Kidney (tissue), 14 donors: ENCODE measurements around the gene NUP160. TPM values are rescaled to one million over a fixed set of nuclear protein-coding genes. Genes with fewer than 3 reads are reported as not detected.
"Not testable (repeated sequence)": the region's sequence is repeated elsewhere in the genome, so short reads cannot be mapped to it uniquely, and the experiment has no call there.

Experiments used
- DNase-seq, 5 donors: peaks; one replicate each; pipeline ENCODE4 v3.0.0-alpha.2; 2013 to 2020
- FAIRE-seq: peaks from 2 replicates; lab custom pipeline; 2012; peaks lifted over from hg19 to GRCh38; lab: Jason Lieb, UNC
- H3K27ac ChIP-seq, 2 donors: one replicate each; pipeline ENCODE4 v1.7.0; 2013; ENCODE audit warnings: low read depth in 2 of 2, low read length in 2 of 2, inconsistent platforms in 1 of 2
- H3K27me3 ChIP-seq: one replicate; pipeline ENCODE4 v1.7.1; 2013; ENCODE audit warnings: low read length, inconsistent platforms; ENCODE audit not compliant: control insufficient read depth, insufficient read depth
- H3K36me3 ChIP-seq, 3 donors: one replicate each; pipeline versions ENCODE4 v1.7.0 to v1.7.1; 2013; ENCODE audit warnings: low read length in 3 of 3, control low read depth in 1 of 3, inconsistent platforms in 1 of 3; ENCODE audit not compliant: insufficient read depth in 3 of 3, control insufficient read depth in 2 of 3
- H3K4me1 ChIP-seq, 3 donors: one replicate each; pipeline versions ENCODE4 v1.7.0 to v1.7.1; 2013; ENCODE audit warnings: low read length in 3 of 3, inconsistent platforms in 1 of 3, low read depth in 1 of 3; ENCODE audit not compliant: control insufficient read depth in 2 of 3, insufficient read depth in 2 of 3
- H3K4me3 ChIP-seq, 3 donors: one replicate each; pipeline versions ENCODE4 v1.7.0 to v1.8.1; 2013; ENCODE audit warnings: low read length in 3 of 3, control low read depth in 1 of 3, inconsistent platforms in 1 of 3
- H3K9ac ChIP-seq, 3 donors: one replicate each; pipeline versions ENCODE4 v1.7.0 to v1.7.1; 2013; ENCODE audit warnings: low read length in 3 of 3, control low read depth in 1 of 3, inconsistent platforms in 1 of 3
- H3K9me3 ChIP-seq, 3 donors: one replicate each; pipeline versions ENCODE4 v1.7.0 to v1.7.1; 2013; ENCODE audit warnings: low read length in 3 of 3, control low read depth in 1 of 3, inconsistent platforms in 1 of 3; ENCODE audit not compliant: control insufficient read depth in 2 of 3, insufficient read depth in 1 of 3
- intact Hi-C: fragments of 100-400 bp; cut with DNase I; formaldehyde crosslinking; loops from one replicate; pipeline ENCODE4 v1.11.1; 2022
- polyA plus RNA-seq: library from polyadenylated mRNA; stranded (reverse); fragments of 350-450 nt; fragmentation: Illumina TruSeq; extraction: RNeasy Lipid Tissue Mini Kit (QIAGEN cat#74804); gene quantifications from one replicate; pipeline ENCODE4 v1.2.3, GENCODE V29; 2014; ENCODE audit warnings: low read depth, low replicate concordance; ENCODE audit not compliant: insufficient read depth
- total RNA-seq: library from RNA; stranded (reverse); fragmentation: NEBNext Ultra II Directional; extraction: Animal tissue kit (Norgen Biotek cat#: 25700); gene quantifications from one replicate; pipeline ENCODE4 v1.2.1, GENCODE V29; 2021
- TF ChIP-seq, protein P1 (sequence below): IDR thresholded peaks from 3 replicates; pipeline ENCODE4 v1.5.1; 2012; ENCODE audit warnings: mild to moderate bottlenecking, moderate library complexity, borderline replicate concordance; ENCODE audit not compliant: insufficient read depth; ENCODE audit errors: extremely low read depth
- donor health status: control.
- donor health status: control.
- donor health status: control.
- donor health status: control.
- donor health status: control.
- donor health status: DM: yes; HTN: yes; CAD: no.
- donor health status: Normal renal cell carcinoma (clear cell type).

NUP160 gene
- total and polyA plus RNA-seq, 2 donors from 2014 or later: 6.8 to 39.3 TPM

DNA sequence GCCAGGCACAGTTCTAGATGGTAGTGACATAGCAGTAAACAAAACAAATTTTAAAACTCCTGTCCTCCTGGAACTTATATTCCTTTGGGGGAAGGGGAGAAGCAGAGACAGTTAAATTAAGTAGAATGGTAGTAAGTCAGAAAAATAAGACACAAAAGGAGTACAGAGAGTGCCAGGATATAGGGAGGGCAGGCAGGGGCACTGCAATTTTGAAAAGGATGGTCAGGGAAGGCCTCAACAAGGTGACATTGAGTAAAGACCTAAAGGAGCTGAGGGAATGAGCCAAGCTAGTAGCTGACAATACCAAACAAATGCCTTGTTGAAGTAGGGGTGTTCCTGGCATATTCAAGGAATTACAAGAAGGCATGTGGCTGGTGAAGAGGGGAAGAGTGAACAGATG lies 10.2 kb downstream of the NUP160 start:
- Histone ChIP-seq H3K36me3 (peaks cover 29 to 57% (median 44%) of the 10 kb centered on the region in 3 donors), H3K4me1 (no peaks in the 10 kb centered on the region), H3K27ac (no peak overlapping the region), H3K9me3 (no peaks in the 10 kb centered on the region), H3K27me3 (no peaks in the 10 kb centered on the region), H3K4me3 (no peak overlapping the region), H3K9ac (no peak overlapping the region)
- FAIRE-seq (no peak), DNase-seq (no peak)
- intact Hi-C loops: no loop called here
- TF ChIP-seq, protein P1, sequence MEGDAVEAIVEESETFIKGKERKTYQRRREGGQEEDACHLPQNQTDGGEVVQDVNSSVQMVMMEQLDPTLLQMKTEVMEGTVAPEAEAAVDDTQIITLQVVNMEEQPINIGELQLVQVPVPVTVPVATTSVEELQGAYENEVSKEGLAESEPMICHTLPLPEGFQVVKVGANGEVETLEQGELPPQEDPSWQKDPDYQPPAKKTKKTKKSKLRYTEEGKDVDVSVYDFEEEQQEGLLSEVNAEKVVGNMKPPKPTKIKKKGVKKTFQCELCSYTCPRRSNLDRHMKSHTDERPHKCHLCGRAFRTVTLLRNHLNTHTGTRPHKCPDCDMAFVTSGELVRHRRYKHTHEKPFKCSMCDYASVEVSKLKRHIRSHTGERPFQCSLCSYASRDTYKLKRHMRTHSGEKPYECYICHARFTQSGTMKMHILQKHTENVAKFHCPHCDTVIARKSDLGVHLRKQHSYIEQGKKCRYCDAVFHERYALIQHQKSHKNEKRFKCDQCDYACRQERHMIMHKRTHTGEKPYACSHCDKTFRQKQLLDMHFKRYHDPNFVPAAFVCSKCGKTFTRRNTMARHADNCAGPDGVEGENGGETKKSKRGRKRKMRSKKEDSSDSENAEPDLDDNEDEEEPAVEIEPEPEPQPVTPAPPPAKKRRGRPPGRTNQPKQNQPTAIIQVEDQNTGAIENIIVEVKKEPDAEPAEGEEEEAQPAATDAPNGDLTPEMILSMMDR: no peak

DNA sequence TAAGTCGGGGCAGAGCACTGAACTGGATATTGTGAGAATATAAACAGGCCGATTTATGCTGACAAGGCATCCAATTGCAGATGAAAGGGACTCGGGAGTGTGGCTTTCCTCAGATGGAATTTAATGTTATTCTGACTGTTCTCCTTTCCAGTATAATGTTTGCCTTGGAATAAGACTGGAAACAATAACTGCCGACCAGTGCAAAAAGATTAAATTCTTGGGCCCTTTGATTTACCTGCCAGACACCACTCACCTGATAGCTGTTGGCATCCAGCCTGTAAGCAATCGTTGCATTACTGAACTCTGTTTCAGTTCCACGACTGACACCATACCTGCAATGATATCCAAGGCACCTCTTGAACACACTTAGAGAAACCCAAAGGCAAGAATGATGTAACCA lies 10.9 kb downstream of the NUP160 start:
- intact Hi-C loops: no loop called here
- no peak for FAIRE-seq

DNA sequence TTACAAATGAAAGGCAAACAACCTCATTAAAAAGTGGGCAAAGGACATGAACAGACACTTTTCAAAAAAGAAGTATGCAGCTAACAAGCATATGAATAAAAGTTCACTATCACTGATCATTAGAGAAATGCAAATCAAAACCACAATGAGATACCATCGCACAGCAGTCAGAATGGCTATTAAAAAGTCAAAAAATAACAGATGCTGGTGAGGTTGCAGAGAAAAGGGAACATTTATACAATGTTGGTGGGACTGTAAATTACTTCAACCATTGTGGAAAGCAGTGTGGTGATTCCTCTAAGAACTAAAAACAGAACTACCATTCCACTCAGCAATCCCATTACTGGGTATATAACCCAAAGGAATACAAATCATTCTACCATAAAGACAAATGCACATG lies 18.1 kb downstream of the NUP160 start:
- H3K27me3 ChIP-seq, H3K9me3 ChIP-seq, intact Hi-C loops, H3K9ac ChIP-seq, DNase-seq, H3K27ac ChIP-seq, H3K4me1 ChIP-seq, FAIRE-seq, H3K4me3 ChIP-seq: not testable (repeated sequence)
- H3K36me3 ChIP-seq: peaks cover 16 to 18% (median 17%) of the 10 kb centered on the region in 3 donors

More for the DNA sequence above, 10.9 kb downstream of the NUP160 start:
- no peaks in the 10 kb centered on the region for H3K9me3 ChIP-seq
- no peak overlapping the region for H3K9ac ChIP-seq
- DNase-seq: no peak
- no peak overlapping the region for H3K4me3 ChIP-seq
- no peak overlapping the region for H3K27ac ChIP-seq
- peaks cover 27 to 54% (median 45%) of the 10 kb centered on the region in 3 donors for H3K36me3 ChIP-seq
- H3K4me1 ChIP-seq: no peaks in the 10 kb centered on the region
- TF ChIP-seq, protein P1: no peak
- no peaks in the 10 kb centered on the region for H3K27me3 ChIP-seq

DNA sequence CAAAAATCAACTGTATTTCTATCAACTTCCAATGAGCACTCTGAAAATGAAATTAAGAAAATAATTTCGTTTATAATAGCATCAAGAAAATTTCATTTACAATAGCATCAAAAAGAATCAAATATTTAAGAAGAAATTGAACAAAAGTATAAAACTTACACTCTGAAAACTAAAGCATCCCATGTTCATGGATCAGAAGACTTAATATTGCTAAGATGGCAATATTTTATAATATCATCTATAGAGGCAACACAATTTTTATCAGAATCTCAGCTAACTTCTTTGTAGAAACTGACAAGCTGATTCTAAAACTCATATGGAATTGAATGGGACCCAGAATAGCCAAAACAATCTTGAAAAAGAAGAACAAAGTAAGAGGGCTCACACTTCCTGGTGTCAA lies 19.9 kb downstream of the NUP160 start:
- no peak for FAIRE-seq
- Histone ChIP-seq H3K36me3 (peaks cover 5 to 7% (median 6%) of the 10 kb centered on the region in 3 donors), H3K4me1 (no peaks in the 10 kb centered on the region), H3K9me3 (peaks cover 0 to 2% (median 0%) of the 10 kb centered on the region in 3 donors), H3K27me3 (no peaks in the 10 kb centered on the region), H3K4me3 (no peak overlapping the region), H3K9ac (no peak overlapping the region), H3K27ac (no peak overlapping the region)
- TF ChIP-seq, protein P1: no peak
- intact Hi-C loops: no loop called here
- no peak for DNase-seq

DNA sequence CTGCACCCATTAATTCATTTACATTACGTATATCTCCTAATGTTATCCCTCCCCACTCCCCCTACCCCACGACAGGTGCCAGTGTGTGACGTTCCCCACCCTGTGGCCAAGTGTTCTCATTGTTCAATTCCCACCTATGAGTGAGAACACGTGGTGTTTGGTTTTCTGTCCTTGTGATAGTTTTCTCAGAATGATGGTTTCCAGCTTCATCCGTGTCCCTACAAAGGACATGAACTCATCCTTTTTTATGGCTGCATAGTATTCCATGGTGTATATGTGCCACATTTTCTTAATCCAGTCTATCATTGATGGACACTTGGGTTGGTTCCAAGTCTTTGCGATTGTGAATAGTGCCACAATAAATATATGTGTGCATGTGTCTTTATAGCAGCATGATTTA lies 25.5 kb downstream of the NUP160 start:
- peaks cover 4 to 19% (median 4%) of the 10 kb centered on the region in 3 donors for H3K36me3 ChIP-seq
- FAIRE-seq, intact Hi-C loops: not testable (repeated sequence)

More for the DNA sequence above, 25.5 kb downstream of the NUP160 start:
- not testable (repeated sequence) for H3K4me3 ChIP-seq, H3K9ac ChIP-seq, DNase-seq, H3K27me3 ChIP-seq, H3K27ac ChIP-seq, H3K4me1 ChIP-seq, H3K9me3 ChIP-seq
